AG08395 (cell line): Measurements from ENCODE around the gene MAP3K5.

Experiments used
- DNase-seq: peaks from one replicate; pipeline ENCODE4 v3.0.0; 2012; ENCODE audit warnings: mixed read lengths, low spot score

The MAP3K5 gene

DNA sequence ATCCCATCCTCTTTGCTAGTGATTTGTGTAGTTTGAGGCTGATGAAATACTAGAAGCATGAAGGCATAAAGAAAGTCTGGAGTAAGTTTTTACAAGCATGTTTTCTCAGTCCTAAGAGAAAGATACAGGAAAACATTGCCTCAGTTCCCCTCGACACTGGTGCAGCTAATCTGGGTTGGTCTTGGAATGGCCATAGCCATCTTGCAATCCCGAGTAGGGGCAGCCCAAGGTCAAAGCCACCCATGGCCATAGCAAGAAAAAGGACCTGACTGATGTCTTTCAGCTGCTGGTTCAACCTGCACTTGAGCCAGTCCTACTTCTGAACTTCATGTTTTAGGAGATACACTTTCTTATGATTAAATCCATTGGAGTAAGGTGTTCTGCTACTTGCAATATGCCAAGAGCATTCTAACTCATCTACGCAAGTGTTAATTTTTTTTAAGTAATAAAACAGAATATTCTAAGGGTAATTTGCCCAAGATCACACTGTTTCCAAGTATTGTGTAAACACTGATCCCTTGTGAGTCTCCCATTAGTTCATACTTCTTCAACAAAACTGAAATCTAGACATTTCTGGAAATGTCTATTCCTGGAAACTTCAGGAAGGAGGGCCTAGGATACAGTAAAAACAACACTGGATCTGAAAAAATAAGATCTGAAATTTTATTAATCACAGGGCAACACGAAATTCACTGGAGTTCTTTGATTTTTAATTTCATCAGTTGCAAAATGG lies 108.9 kb downstream of the MAP3K5 start:
- DNase-seq = no peak

DNA sequence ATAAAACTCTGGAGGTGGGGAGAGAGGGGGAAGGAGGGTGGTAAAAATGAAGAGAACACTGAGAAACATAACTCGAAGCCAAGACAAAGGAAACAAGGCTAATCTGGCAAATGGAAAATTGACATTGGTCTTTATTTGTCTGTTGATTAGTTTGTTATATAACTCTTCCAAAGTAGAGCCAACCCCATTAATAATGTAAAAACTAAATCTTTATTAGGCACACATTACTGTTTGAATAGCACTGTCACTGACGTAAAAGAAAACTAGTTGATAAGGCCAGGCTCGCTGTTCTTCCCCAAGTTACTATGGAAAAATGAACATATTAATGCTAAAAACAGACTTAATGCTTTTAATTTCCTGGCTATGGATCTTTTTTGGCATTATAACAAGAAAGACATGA lies 110.0 kb downstream of the MAP3K5 start:
- DNase-seq = no peak

GRCh38 chr6:136677822-136678221 lies 114.5 kb downstream of the MAP3K5 start:
- no peak for DNase-seq

DNA sequence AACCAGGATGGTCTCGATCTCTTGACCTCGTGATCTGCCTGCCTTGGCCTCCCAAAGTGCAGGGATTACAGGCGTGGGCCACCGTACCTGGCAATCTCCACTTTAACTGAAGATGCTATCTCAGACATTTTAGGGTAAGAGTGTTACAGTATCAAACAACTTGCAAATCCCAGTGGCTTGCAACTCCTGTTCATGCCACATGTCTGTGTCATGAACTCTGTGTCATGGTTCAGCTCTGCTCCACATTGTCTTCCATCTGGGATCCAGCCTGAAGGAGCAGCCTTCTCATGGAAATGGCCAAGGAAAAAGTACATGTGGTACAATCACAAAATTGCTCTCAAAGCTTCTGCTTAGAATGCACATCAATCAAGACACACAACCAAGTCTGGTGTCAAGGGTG lies 114.9 kb downstream of the MAP3K5 start:
- DNase-seq = no peak

DNA sequence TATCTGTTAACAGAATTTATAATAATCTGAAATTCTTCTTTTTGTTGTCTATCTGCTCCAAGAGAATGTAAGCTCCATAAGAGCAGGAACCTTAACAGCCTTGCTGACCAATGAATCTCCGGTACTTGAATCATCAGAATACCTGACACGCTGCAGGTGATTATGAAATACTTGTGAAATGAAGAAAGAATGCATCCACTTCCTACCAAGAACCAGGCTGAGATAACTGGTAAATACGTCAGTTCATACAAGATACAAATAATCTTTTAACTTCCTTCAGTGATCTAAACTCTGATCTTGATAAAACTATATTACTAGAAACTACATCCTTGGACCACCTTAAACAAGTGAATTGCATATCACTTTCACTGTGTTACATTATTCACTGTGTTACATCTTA lies 116.2 kb downstream of the MAP3K5 start:
- no peak for DNase-seq

GRCh38 chr6:136673571-136673970 lies 118.7 kb downstream of the MAP3K5 start:
- DNase-seq = no peak

DNA sequence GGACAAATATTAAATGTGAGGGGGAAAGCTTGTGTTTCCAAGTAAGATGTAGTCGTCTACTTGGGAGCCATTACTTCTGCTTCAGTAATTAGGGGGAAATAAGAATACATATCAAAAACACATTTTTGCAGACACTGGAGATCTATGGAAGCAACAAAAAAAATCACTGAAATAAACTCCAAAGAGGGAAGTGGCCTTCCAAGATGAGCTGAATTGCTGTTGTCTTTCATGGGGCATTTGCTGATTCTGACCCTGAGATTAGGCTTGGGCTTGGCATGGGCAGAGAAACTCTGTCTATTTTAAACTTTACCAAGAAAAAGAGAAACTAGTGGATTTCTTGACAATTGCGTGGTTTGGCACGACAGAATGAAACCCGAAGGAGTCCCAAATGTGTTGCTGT lies 120.1 kb downstream of the MAP3K5 start:
- no peak for DNase-seq

DNA sequence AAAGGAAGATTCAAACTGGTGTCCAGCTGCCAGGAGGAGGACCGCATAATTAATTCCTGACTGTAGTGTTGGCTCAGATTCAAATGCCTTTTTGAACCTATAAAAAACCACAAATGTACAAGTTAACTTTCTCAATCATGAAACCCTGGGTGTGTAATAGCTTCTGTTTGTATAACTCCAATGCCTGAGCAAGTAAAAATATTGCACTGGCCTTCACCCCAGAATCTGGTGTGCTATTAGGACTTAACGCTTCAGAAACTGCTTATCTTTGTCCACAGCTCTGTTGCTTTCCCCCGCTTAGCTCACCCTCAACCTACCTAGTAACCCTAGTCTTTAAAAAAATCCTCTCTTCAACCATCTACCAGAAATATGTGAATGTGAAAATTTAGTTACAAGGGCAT lies 123.0 kb downstream of the MAP3K5 start:
- DNase-seq = peak; percentile 57

DNA sequence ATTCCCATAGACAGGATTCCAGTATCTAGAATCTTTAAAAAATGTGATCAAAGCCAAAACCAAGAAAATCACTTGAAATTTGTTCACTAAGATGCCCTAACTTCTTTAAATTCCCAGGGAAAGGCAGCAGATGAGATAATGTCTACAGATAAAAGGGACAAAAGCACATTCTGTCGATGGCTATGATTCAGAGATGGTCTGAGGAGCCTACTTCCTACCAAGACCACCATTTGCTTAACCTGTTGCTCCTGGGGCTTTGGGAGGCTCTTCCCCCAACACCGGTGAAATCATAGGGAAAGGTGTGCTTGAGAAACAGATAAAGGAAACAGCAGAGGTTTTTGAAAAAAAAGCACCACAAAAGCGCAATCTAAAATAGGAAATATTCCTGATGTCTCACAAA lies 123.7 kb downstream of the MAP3K5 start:
- DNase-seq = no peak

DNA sequence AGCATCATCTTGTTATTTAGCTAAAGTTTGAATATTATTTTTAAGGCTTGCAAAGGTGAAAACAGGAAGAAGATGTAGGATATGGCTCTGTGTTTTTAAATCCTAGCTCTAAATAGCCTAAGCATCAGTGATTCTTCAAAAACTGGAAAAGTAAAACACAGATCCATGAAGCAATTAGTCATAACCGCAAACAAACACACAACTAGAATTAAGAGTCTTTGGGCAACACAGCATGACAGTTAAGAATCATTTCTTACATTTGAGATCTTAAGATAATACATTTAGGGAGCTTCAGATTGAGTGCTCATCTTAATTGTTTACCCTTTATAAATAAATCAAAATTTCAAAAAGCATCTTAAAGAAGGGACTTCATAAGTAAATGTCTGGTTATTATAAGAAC lies 126.2 kb downstream of the MAP3K5 start:
- no peak for DNase-seq

DNA sequence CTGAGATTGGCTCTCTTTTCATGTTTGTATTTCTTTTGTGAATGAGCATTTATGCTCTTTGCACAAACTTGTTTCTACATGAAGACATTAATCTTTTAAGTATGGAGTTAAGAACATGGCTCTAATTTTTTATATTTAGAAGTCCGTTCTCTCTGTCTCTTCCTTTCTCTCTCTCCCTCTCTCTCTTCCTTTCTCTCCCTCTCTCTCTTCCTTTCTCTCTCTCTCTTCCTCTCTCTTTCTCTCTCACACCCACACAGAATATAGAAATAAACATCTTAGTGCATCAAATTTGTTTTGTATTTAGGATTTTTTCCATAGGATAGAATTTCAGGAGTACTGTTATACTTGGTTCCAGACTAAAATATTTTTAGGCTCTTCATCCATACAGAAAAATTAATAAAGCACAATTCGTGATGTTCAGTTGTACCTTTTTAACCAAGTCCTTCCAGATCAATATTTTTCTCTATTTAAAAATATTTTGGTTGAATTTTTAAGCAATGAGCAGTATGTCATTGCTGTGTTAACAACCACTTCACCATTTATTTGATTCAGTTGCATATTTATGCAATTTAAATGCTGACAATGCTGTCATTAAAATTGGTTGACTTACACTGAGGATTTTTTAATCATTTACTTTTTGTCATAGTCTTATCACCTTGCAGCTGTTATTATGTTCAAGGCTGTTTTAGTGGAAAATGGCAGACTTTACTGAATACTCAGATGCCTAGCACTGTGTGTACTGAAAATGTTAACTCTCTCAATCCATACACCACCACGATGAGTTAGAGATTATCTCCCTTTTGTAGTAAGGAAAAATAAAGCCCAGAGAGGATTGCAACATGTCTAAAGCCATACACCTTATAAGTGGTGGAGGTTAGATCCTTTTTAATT lies 129.7 kb downstream of the MAP3K5 start:
- DNase-seq = no peak

DNA sequence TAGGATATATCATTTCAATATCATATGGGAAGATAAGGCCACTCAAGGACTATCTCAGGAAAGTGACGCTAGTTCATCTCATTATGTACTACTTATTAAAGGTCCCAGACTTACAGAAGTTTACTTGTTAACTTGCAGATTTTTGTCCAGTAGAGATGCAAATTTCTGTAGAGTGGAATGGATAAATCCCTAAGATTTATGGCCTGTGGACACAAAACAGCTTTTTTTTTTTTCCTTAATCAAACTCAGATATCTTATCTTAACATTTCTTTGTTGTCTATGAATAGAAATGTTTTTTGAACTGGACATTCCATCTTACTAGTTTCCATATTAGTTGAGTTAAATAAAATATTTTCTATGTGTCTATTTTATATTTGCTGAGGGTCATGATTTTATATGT lies 131.6 kb downstream of the MAP3K5 start:
- DNase-seq = no peak

DNA sequence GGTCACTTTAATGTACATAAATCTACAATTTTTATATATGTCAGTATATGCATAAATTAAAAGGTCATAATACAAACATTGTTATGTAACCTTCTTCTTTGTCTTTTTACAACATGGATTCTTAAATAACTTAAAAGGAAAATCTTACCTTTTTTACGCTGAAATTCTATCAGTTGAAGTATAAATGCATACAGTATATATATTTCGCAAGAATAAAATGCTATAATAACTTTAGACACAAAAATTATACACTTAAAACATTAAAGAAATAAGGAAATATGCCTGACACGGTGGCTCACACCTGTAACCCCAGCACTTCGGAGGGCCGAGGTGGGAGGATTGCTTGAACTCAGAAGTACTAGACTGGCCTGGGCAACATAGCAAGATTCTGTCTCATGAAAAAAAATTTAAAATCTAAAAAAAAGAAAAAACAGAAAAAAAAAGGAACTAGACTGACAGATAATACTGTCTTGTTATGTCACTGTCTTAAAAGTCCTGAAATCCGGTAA lies 132.2 kb downstream of the MAP3K5 start:
- DNase-seq = no peak

DNA sequence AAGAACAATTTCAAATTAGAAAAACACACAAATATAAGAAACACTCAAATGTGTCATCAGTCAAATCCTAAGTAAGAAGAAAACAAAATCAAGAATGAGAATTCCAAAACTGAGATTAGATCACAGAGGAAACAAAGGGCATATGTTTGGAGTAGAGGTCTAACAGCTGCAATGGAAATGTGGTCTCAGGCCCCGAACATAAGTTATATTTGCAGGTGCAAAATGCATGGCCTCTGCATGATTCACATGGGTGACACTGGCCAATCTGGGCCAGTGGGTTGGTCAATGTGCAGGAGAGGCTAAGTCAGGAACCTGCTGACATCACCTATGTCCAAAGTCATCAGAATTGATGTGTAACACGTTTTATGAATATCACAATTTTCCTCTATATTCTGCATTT lies 133.6 kb downstream of the MAP3K5 start:
- DNase-seq = no peak

GRCh38 chr6:136657666-136658065 lies 134.6 kb downstream of the MAP3K5 start:
- no peak for DNase-seq

- no peak for DNase-seq
These were observed 136.2 kb downstream of the MAP3K5 start for GRCh38 chr6:136656121-136656520.

DNA sequence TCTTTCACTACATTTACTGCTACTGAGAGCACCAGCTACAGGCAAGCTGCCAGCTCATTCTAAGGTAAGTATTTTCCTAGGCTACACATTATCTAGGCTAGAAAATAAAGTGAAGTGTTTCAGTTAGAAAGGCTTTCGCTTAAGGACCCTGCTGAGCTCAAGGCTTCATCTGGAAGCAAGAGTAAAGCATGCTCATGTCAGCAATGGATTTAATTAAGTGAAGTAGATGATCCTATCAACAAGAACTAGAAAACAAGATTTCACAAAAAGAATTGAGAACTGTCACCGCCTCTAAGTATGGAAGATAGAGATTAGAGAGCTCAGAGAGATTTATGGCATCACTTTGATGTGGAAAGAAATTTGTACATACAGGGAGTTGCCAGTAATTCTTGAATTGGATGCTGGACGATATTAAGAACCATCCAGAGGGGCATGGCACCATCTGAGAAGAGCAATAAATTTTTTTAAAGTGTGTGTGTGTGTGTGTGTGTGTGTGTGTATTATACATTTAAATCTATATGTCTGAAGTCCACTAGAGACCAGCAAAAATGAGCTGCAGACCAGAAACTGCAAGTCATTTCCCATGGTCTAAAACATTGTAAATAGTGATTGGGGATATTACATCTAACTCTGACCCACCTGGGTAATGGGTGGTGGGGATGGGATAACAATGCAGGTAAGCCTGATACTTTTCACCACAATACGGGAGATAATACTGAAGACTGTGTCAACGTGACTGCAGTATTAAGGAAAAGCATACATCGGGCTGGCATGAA lies 136.8 kb downstream of the MAP3K5 start:
- DNase-seq = no peak

GRCh38 chr6:136654086-136654485 lies 138.2 kb downstream of the MAP3K5 start:
- DNase-seq = no peak

DNA sequence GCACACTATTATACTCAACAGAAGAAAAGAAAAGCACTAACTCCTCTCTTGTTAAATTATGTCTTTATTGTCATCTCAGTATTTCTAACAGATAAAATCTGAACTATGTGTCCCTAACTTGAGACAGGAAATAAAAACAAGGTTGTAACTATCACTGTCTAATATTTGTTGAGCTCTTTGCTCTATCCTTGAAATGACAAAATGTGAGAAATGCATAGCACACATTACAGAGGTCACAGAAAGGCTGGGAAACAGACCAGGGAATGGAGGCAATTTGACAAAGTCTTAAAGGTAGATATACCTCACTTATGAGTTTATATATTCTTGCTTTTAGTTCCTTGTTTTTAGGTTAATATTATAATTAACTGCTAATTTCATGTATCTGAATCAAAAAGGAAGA lies 139.6 kb downstream of the MAP3K5 start:
- DNase-seq = no peak

GRCh38 chr6:136651982-136652381 lies 140.3 kb downstream of the MAP3K5 start:
- DNase-seq = no peak

DNA sequence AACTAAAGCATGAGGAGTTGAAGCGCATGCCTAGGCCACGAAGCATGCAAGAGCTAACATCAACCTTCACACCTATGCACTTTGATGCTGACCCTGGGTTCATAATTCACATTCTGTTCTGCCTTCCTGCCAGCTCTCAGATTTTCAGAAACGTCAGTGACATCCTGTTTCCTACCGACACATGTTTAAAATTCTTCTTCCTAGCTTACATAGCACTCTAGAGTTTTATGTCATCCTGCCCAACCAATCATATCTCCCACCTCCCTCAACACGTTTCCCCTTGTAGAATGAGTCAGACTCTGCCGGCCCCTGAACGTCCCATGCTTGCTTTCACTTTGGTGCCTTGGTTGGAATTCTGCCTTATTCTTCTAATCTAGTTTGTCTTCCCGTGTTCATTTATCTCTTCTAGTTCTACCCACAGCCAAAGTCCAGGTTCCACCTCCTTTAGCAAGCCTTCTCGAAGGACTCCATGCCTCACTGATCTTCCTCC lies 144.9 kb downstream of the MAP3K5 start:
- DNase-seq = peak; percentile 85

DNA sequence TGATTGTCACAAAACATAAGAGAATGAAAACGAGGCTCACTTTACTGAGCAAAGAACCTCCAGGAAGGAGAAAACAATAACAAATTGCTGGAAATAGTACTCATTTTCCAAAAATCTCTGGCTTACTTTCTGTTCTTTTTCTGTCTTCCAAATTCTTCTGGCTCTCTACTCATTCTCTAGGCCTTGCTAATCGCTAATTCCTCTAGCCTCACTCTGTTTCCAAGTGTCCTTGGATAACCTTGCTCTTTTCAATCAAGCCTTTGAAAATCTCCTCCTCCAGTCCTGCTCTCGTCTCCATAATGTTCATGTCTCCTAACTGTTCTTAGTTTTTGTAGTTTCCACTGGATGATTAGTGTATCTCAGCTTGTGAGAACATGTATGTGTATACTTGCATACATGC lies 145.9 kb downstream of the MAP3K5 start:
- peak; percentile 53 for DNase-seq
